Heart right ventricle (tissue), 16 donors: ENCODE results near the gene ENOX2. TPM values are rescaled to one million over a fixed set of nuclear protein-coding genes. Genes with fewer than 3 reads are reported as not detected.
"Not testable (repeated sequence)": the region's sequence is repeated elsewhere in the genome, so short reads cannot be mapped to it uniquely, and the experiment has no call there.

Experiments used
- ATAC-seq, 8 donors: fragments of 200-7000 bp; cut with Tn5 transposase; one replicate each; pipeline ENCODE4 v1.9.1; 2020; ENCODE audit warnings: mild to moderate bottlenecking in 8 of 8, moderate library complexity in 8 of 8, moderate number of reproducible peaks in 1 of 8
- DNase-seq, 2 donors: peaks; one replicate each; pipeline ENCODE4 v3.0.0-alpha.2; 2020
- H3K27ac ChIP-seq, 10 donors: fragments of 200-600 bp; sonication (generic) in 2 of 10; one replicate each; pipeline versions ENCODE4 v1.5.0 to v1.8.0; 2020 to 2022; ENCODE audit warnings: mild to moderate bottlenecking in 3 of 10
- H3K27me3 ChIP-seq, 7 donors: fragments of 200-600 bp; one replicate each; pipeline ENCODE4 v1.8.0; 2021 to 2022; ENCODE audit warnings: mild to moderate bottlenecking in 2 of 7
- H3K36me3 ChIP-seq, 9 donors: fragments of 200-600 bp; sonication (generic) in 1 of 9; one replicate each; pipeline versions ENCODE4 v1.5.0 to v1.8.0; 2020 to 2022; ENCODE audit warnings: mild to moderate bottlenecking in 2 of 9
- H3K4me1 ChIP-seq, 9 donors: fragments of 200-600 bp; sonication (generic) in 1 of 9; one replicate each; pipeline versions ENCODE4 v1.5.0 to v1.8.0; 2020 to 2022; ENCODE audit warnings: mild to moderate bottlenecking in 4 of 9
- H3K4me3 ChIP-seq, 10 donors: fragments of 200-600 bp; sonication (generic) in 2 of 10; one replicate each; pipeline versions ENCODE4 v1.5.0 to v1.8.0; 2020 to 2022; ENCODE audit warnings: mild to moderate bottlenecking in 7 of 10, moderate library complexity in 2 of 10
- H3K9me3 ChIP-seq, 11 donors: fragments of 200-600 bp in 10 of 11; sonication (generic) in 2 of 11; one replicate each; pipeline versions ENCODE4 v1.5.0 to v1.8.0; 2013 to 2022; ENCODE audit warnings: mild to moderate bottlenecking in 2 of 11, control low read depth in 1 of 11, moderate library complexity in 1 of 11
- WGBS, 2 donors: extraction: QIAGEN DNeasy Blood & Tissue Kit; methylation state at CpG; one replicate each; pipeline ENCODE4 v1.1.7; 2013; ENCODE audit warnings: inconsistent platforms in 1 of 2; 5-methylcytosine and 5-hydroxymethylcytosine counted together
- intact Hi-C, 10 donors: fragments of 100-400 bp; cut with DNase I; formaldehyde crosslinking; loops; one replicate each; pipeline versions ENCODE4 v1.11.1 to v1.14.2; 2022
- polyA plus RNA-seq, 2 donors: library from polyadenylated mRNA; stranded (reverse); fragments of 200-250 nt; gene quantifications; one replicate each; pipeline ENCODE4 v1.2.3, GENCODE V29; 2013
- total RNA-seq, 10 donors: library from RNA; stranded (reverse); fragmentation: NEBNext Ultra II Directional in 3 of 10; extraction: Animal tissue kit (Norgen Biotek cat#: 25700) in 3 of 10; gene quantifications; one replicate each; pipeline versions ENCODE4 v1.2.1 to v1.2.4, GENCODE V29; 2021 to 2023
- TF ChIP-seq, protein P1 (sequence below), 9 donors: fragments of 200-600 bp; sonication (generic) in 2 of 9; IDR thresholded peaks; one replicate each; pipeline versions ENCODE4 v1.5.0 to v1.8.0; 2021 to 2022; ENCODE audit warnings: antibody characterized with exemption in 9 of 9, mild to moderate bottlenecking in 5 of 9, moderate library complexity in 1 of 9
- donor health status: Arrhythmogenic right ventricular cardiomyopathy.
- donor health status: ischemic (EF 13 %, LVEDD 7.1; RV severe dilation, severe dysfunction).
- donor health status: healthy with polysubstance abuse.
- donor health status: DM: no; HTN: yes; CAD: no.
- donor health status: DM: no; HTN: no; CAD: no.
- donor health status: ischemic (EF 25% LVEDD 6.9; RV normal size, moderate dysfunction).
- donor health status: ischemic (EF 25% LVEDD 5.7; RV mildly dilated, moderate dysfunction).
- donor health status: healthy.
- donor health status: DM: yes; HTN: yes; CAD: no.
- donor health status: Ischemic cardiomyopathy.
- donor health status: ischemic (EF 35%, LVEDD 5.7; RV mildly dilated, moderate dysfunction).
- donor health status: nonischemic (EF 11% LVEDD 7.7; RV severe dilation, severe dysfunction).
- donor health status: DM: yes; HTN: yes; CAD: no.
- donor health status: PGD.
- donor health status: ischemic (EF 29% LVEDD 5.4; RV normal size, mild dysfunction).
- donor health status: nonischemic (EF 23%, LVEDD 6.1; RV moderate dilation, normal function).

The ENOX2 gene
- total and polyA plus RNA-seq, 12 donors: 3.4 to 22.6 (median 18.6) TPM

GRCh38 chrX:130828641-130829040, 74.4 kb downstream of the ENOX2 start:
- H3K27me3 ChIP-seq: no peaks in the 10 kb centered on the region
- WGBS, 2 donors: 86 to 96% methylated on average over 3 of the region's 3 CpGs
- no peaks in the 10 kb centered on the region for H3K9me3 ChIP-seq
- ATAC-seq (no peak), DNase-seq (no peak)
- H3K36me3 ChIP-seq: no peaks in the 10 kb centered on the region
- no peak overlapping the region for H3K27ac ChIP-seq
- intact Hi-C loops: no loop called here
- peaks cover 0 to 10% (median 0%) of the 10 kb centered on the region in 9 donors for H3K4me1 ChIP-seq
- TF ChIP-seq, protein P1, sequence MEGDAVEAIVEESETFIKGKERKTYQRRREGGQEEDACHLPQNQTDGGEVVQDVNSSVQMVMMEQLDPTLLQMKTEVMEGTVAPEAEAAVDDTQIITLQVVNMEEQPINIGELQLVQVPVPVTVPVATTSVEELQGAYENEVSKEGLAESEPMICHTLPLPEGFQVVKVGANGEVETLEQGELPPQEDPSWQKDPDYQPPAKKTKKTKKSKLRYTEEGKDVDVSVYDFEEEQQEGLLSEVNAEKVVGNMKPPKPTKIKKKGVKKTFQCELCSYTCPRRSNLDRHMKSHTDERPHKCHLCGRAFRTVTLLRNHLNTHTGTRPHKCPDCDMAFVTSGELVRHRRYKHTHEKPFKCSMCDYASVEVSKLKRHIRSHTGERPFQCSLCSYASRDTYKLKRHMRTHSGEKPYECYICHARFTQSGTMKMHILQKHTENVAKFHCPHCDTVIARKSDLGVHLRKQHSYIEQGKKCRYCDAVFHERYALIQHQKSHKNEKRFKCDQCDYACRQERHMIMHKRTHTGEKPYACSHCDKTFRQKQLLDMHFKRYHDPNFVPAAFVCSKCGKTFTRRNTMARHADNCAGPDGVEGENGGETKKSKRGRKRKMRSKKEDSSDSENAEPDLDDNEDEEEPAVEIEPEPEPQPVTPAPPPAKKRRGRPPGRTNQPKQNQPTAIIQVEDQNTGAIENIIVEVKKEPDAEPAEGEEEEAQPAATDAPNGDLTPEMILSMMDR (IDR thresholded peaks at IDR 0.05): no peak
- H3K4me3 ChIP-seq: no peak overlapping the region

DNA sequence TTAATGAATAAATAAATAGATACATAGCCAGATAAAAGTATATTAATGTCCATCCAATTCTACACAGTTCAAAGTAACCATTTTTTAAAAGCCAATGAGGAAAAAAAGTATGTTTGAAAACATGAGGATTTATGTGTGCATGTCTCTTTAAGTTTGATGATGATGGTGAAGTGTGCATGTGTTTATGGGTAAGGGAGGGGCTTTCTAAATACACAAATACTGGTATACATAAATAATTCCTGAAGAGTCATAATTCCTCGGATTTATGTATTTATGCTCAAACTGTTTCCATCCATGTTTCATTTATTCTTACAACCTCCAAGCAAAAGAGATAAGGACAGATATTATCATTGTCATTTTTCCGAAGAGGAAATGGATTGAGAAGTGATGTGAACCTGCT, 75.4 kb downstream of the ENOX2 start:
- TF ChIP-seq, protein P1 (IDR thresholded peaks at IDR 0.05): no peak
- no peaks in the 10 kb centered on the region for H3K9me3 ChIP-seq
- H3K4me3 ChIP-seq: no peak overlapping the region
- 92 to 97% methylated on average over 2 of the region's 2 CpGs for whole genome bisulfite sequencing, 2 donors
- no peaks in the 10 kb centered on the region for H3K27me3 ChIP-seq
- no peak for ATAC-seq
- H3K4me1 ChIP-seq: peaks cover 0 to 5% (median 0%) of the 10 kb centered on the region in 9 donors
- intact Hi-C loops: no loop called here
- no peak overlapping the region for H3K27ac ChIP-seq
- no peaks in the 10 kb centered on the region for H3K36me3 ChIP-seq
- no peak for DNase-seq

GRCh38 chrX:130826249-130826648, 76.8 kb downstream of the ENOX2 start:
- Histone ChIP-seq H3K36me3 (no peaks in the 10 kb centered on the region), H3K27me3 (no peaks in the 10 kb centered on the region), H3K27ac (no peak overlapping the region), H3K4me3 (no peak overlapping the region), H3K9me3 (no peaks in the 10 kb centered on the region), H3K4me1 (no peaks in the 10 kb centered on the region)
- 81 to 82% methylated on average over 1 of the region's 1 CpG for WGBS, 2 donors
- TF ChIP-seq, protein P1 (IDR thresholded peaks at IDR 0.05): no peak
- no peak for DNase-seq
- no peak for ATAC-seq
- intact Hi-C loops: no loop called here

DNA sequence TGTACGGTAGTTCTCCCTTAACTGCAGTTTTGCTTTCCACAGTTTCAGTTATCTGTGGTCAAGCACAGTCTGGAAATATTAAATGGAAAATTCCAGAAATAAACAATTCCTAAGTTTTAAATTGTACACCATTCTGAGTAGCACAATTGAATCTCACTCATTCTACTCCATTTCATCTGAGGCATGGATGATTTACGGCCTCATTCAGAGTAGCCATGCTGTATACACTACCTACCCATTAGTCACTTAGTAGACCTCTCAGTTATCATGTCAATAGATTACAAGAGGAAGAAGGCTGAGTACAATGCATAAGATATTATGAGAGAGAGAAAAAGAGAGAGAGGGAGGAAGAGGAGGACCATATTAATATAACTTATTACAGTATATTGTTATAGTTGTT, 77.5 kb downstream of the ENOX2 start:
- ATAC-seq (no peak), DNase-seq (no peak)
- Histone ChIP-seq H3K9me3 (no peaks in the 10 kb centered on the region), H3K27me3 (no peaks in the 10 kb centered on the region), H3K4me3 (no peak overlapping the region), H3K36me3 (no peaks in the 10 kb centered on the region), H3K4me1 (no peaks in the 10 kb centered on the region), H3K27ac (no peak overlapping the region)
- TF ChIP-seq, protein P1 (IDR thresholded peaks at IDR 0.05): no peak
- 94% methylated on average over 2 of the region's 2 CpGs for WGBS, 2 donors
- intact Hi-C loops: no loop called here

GRCh38 chrX:130819367-130819766, 83.6 kb downstream of the ENOX2 start:
- H3K9me3 ChIP-seq, H3K4me3 ChIP-seq, H3K36me3 ChIP-seq, intact Hi-C loops, H3K4me1 ChIP-seq, DNase-seq, ATAC-seq, H3K27ac ChIP-seq, H3K27me3 ChIP-seq: not testable (repeated sequence)
- 97 to 98% methylated on average over 4 of the region's 4 CpGs for WGBS, 2 donors

DNA sequence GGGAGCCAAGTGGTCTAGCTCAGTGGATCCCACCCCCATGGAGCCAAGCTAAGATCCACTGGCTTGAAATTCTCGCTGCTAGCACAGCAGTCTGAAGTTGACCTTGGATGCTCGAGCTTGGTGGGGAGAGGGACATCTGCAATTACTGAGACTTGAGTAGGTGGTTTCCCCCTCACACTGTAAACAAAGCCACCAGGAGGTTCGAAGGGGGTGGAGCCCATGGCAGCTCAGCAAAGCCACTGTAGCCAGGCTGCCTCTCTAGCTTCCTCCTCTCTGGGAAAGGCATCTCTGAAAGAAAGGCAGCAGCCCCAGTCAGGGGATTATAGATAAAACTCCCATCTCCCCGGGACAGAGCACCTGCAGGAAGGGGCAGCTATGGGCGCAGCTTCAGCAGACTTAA, 89.1 kb downstream of the ENOX2 start:
- DNase-seq, intact Hi-C loops, H3K36me3 ChIP-seq, H3K27ac ChIP-seq, H3K4me3 ChIP-seq, H3K4me1 ChIP-seq, H3K27me3 ChIP-seq, ATAC-seq: not testable (repeated sequence)
- H3K9me3 ChIP-seq: peaks cover 0 to 23% (median 0%) of the 10 kb centered on the region in 11 donors
- WGBS, 2 donors: 83 to 86% methylated on average over 5 of the region's 5 CpGs
